Type B pancreatic cell (in vitro differentiated cells): ENCODE data around the gene RPA3. TPM values are rescaled to one million over a fixed set of nuclear protein-coding genes. Genes with fewer than 3 reads are reported as not detected.
A peak's percentile ranks its signal among the peaks of the same experiment; 100 is the strongest.

Experiments
- DNase-seq: peaks from one replicate; pipeline ENCODE4 v3.0.0; 2021; ENCODE audit warnings: mixed read lengths; ENCODE audit not compliant: unreplicated experiment; ENCODE audit errors: extremely low spot score
- H3K27ac Mint-ChIP-seq: 2 replicates; pipeline ENCODE4 v1.8.0; 2021; ENCODE audit warnings: mild to moderate bottlenecking, mixed read lengths
- H3K27me3 Mint-ChIP-seq: 2 replicates; pipeline ENCODE4 v1.8.0; 2021; ENCODE audit warnings: mixed read lengths
- H3K36me3 Mint-ChIP-seq: 2 replicates; pipeline ENCODE4 v1.8.0; 2021; ENCODE audit warnings: mixed read lengths
- H3K4me1 Mint-ChIP-seq: one replicate; pipeline ENCODE4 v1.8.0; 2021; ENCODE audit warnings: mixed read lengths; ENCODE audit not compliant: unreplicated experiment
- H3K4me3 Mint-ChIP-seq: 2 replicates; pipeline ENCODE4 v1.8.0; 2021; ENCODE audit warnings: mild to moderate bottlenecking, mixed read lengths
- H3K9me3 Mint-ChIP-seq: 2 replicates; pipeline ENCODE4 v1.8.0; 2021; ENCODE audit warnings: mixed read lengths
- CTCF ChIP-seq: fragments of 200-600 bp; sonication (generic); conservative IDR thresholded peaks from 2 replicates; pipeline ENCODE4 v1.5.0; 2021; ENCODE audit warnings: antibody characterized with exemption, mild to moderate bottlenecking
- total RNA-seq: library from RNA; stranded (reverse); gene quantifications from 2 replicates; pipeline ENCODE4 v1.2.1, GENCODE V29; 2021; ENCODE audit warnings: low replicate concordance

The RPA3 gene
- total RNA-seq, 1 donor from 2014 or later: 42.3 TPM

- peaks cover 6% of the 10 kb centered on the region for H3K4me1 Mint-ChIP-seq
- no peak overlapping the region for H3K4me3 Mint-ChIP-seq
- no peaks in the 10 kb centered on the region for H3K27me3 Mint-ChIP-seq
- H3K36me3 Mint-ChIP-seq: peaks cover 12% of the 10 kb centered on the region
- no peak for TF ChIP-seq CTCF
- no peak for DNase-seq
- no peak overlapping the region for H3K27ac Mint-ChIP-seq
- H3K9me3 Mint-ChIP-seq: peaks cover 10% of the 10 kb centered on the region
Measured at GRCh38 chr7:7652798-7653540, 65.4 kb downstream of the RPA3 start.

- Mint-ChIP-seq H3K4me3 (no peak overlapping the region), H3K36me3 (peaks cover 4% of the 10 kb centered on the region), H3K9me3 (no peaks in the 10 kb centered on the region), H3K4me1 (peaks cover 6% of the 10 kb centered on the region), H3K27ac (no peak overlapping the region), H3K27me3 (no peaks in the 10 kb centered on the region)
- TF ChIP-seq CTCF: no peak
- no peak for DNase-seq
Measured at GRCh38 chr7:7651479-7651878, 66.9 kb downstream of the RPA3 start.

- H3K9me3 Mint-ChIP-seq: no peaks in the 10 kb centered on the region
- no peak for DNase-seq
- H3K4me1 Mint-ChIP-seq: peaks cover 6% of the 10 kb centered on the region
- H3K27ac Mint-ChIP-seq: no peak overlapping the region
- no peaks in the 10 kb centered on the region for H3K27me3 Mint-ChIP-seq
- H3K36me3 Mint-ChIP-seq: peaks cover 7% of the 10 kb centered on the region
- H3K4me3 Mint-ChIP-seq: no peak overlapping the region
- TF ChIP-seq CTCF: no peak
Measured at GRCh38 chr7:7650682-7651206, 67.7 kb downstream of the RPA3 start.

GRCh38 chr7:7647495-7648036 lies 70.8 kb downstream of the RPA3 start:
- H3K9me3 Mint-ChIP-seq: no peaks in the 10 kb centered on the region
- peaks cover 10% of the 10 kb centered on the region for H3K4me1 Mint-ChIP-seq
- no peak for DNase-seq
- TF ChIP-seq CTCF: no peak
- H3K27me3 Mint-ChIP-seq: no peaks in the 10 kb centered on the region
- peaks cover 13% of the 10 kb centered on the region for H3K36me3 Mint-ChIP-seq
- H3K27ac Mint-ChIP-seq: no peak overlapping the region
- no peak overlapping the region for H3K4me3 Mint-ChIP-seq

GRCh38 chr7:7642081-7642480 lies 76.3 kb downstream of the RPA3 start:
- no peak for DNase-seq
- TF ChIP-seq CTCF: no peak

More at GRCh38 chr7:7642081-7642480, 76.3 kb downstream of the RPA3 start:
- peaks cover 13% of the 10 kb centered on the region for H3K36me3 Mint-ChIP-seq
- H3K4me3 Mint-ChIP-seq: peak overlapping the region; percentile 97
- H3K9me3 Mint-ChIP-seq: no peaks in the 10 kb centered on the region
- H3K27ac Mint-ChIP-seq: peak overlapping the region; percentile 98
- H3K27me3 Mint-ChIP-seq: no peaks in the 10 kb centered on the region
- peaks cover 12% of the 10 kb centered on the region for H3K4me1 Mint-ChIP-seq
